Stimulated activated CD4-positive, alpha-beta T cell treated with anti-CD3 and anti-CD28 coated beads, Interleukin-2, amount 100 ng/mL, for 4 hours (primary cell): ENCODE results near the gene RXRA.

Source experiments
- DNase-seq: peaks from one replicate; pipeline ENCODE4 v3.0.0-alpha.2; 2020; ENCODE audit warnings: low read depth

The RXRA gene

GRCh38 chr9:134454476-134454857 lies 128.2 kb downstream of the RXRA start:
- no peak for DNase-seq

GRCh38 chr9:134455021-134455471 lies 128.8 kb downstream of the RXRA start:
- DNase-seq = no peak

- no peak for DNase-seq
Observed at GRCh38 chr9:134455537-134455933, 129.3 kb downstream of the RXRA start.

- peak; percentile 81 for DNase-seq
Observed at GRCh38 chr9:134455934-134456755, 129.9 kb downstream of the RXRA start.

- no peak for DNase-seq
Observed at GRCh38 chr9:134456756-134457305, 130.6 kb downstream of the RXRA start.

GRCh38 chr9:134457321-134458206 lies 131.3 kb downstream of the RXRA start:
- no peak for DNase-seq

- DNase-seq = no peak
Observed at GRCh38 chr9:134458207-134459108, 132.2 kb downstream of the RXRA start.

- DNase-seq = no peak
Observed at GRCh38 chr9:134459164-134459563, 132.9 kb downstream of the RXRA start.

- DNase-seq = no peak
Observed at GRCh38 chr9:134459573-134459972, 133.3 kb downstream of the RXRA start.

- no peak for DNase-seq
Observed at GRCh38 chr9:134460206-134460605, 134.0 kb downstream of the RXRA start.

- DNase-seq = no peak
Observed at GRCh38 chr9:134460896-134461295, 134.6 kb downstream of the RXRA start.

- no peak for DNase-seq
Observed at GRCh38 chr9:134461426-134461982, 135.2 kb downstream of the RXRA start.

GRCh38 chr9:134462318-134462717 lies 136.1 kb downstream of the RXRA start:
- DNase-seq = no peak

- no peak for DNase-seq
Observed at GRCh38 chr9:134463280-134463679, 137.0 kb downstream of the RXRA start.

GRCh38 chr9:134466869-134467616 lies 140.8 kb downstream of the RXRA start:
- no peak for DNase-seq

GRCh38 chr9:134468358-134468757 lies 142.1 kb downstream of the RXRA start:
- no peak for DNase-seq

- no peak for DNase-seq
Observed at GRCh38 chr9:134469041-134469875, 143.0 kb downstream of the RXRA start.

GRCh38 chr9:134472256-134472655 lies 146.0 kb downstream of the RXRA start:
- DNase-seq = no peak
